ENCODE measurements around the gene TANGO6. TPM values are rescaled to one million over a fixed set of nuclear protein-coding genes. Genes with fewer than 3 reads are reported as not detected.
"Not testable (repeated sequence)": the region's sequence is repeated elsewhere in the genome, so short reads cannot be mapped to it uniquely, and the experiment has no call there.

Gene TANGO6
- total RNA-seq, 1 donor from 2014 or later, result 26.6 TPM

- no peak for DNase-seq (ENCODE audit: low spot score)
Observed at GRCh38 chr16:69116256-69116875, 273.0 kb downstream of the TANGO6 start.

- no peak for DNase-seq (ENCODE audit: low spot score)
Observed at GRCh38 chr16:69116906-69117305, 273.6 kb downstream of the TANGO6 start.

GRCh38 chr16:69118468-69118867 lies 275.1 kb downstream of the TANGO6 start:
- no peak for DNase-seq (ENCODE audit: low spot score)

- no peak for DNase-seq (ENCODE audit: low spot score)
Observed at GRCh38 chr16:69118994-69119393, 275.7 kb downstream of the TANGO6 start.

- no peak for DNase-seq (ENCODE audit: low spot score)
Observed at GRCh38 chr16:69119536-69119935, 276.2 kb downstream of the TANGO6 start.

GRCh38 chr16:69120096-69120664 lies 276.8 kb downstream of the TANGO6 start:
- no peak for DNase-seq (ENCODE audit: low spot score)

- DNase-seq (ENCODE audit: low spot score), result no peak
Observed at GRCh38 chr16:69123910-69124309, 280.6 kb downstream of the TANGO6 start.

- DNase-seq (ENCODE audit: low spot score), result not testable (repeated sequence)
Observed at GRCh38 chr16:69124406-69124805, 281.1 kb downstream of the TANGO6 start.

GRCh38 chr16:69124961-69125360 lies 281.6 kb downstream of the TANGO6 start:
- not testable (repeated sequence) for DNase-seq (ENCODE audit: low spot score)

- DNase-seq (ENCODE audit: low spot score), result no peak
Observed at GRCh38 chr16:69126221-69126620, 282.9 kb downstream of the TANGO6 start.

- not testable (repeated sequence) for DNase-seq (ENCODE audit: low spot score)
Observed at GRCh38 chr16:69126801-69127200, 283.5 kb downstream of the TANGO6 start.

- DNase-seq (ENCODE audit: low spot score), result no peak
Observed at GRCh38 chr16:69127966-69128510, 284.7 kb downstream of the TANGO6 start.

- DNase-seq (ENCODE audit: low spot score), result no peak
Observed at GRCh38 chr16:69130461-69130860, 287.1 kb downstream of the TANGO6 start.

- no peak for DNase-seq (ENCODE audit: low spot score)
Observed at GRCh38 chr16:69131167-69131838, 288.0 kb downstream of the TANGO6 start.

- DNase-seq (ENCODE audit: low spot score), result peak; percentile 88
Observed at GRCh38 chr16:69131839-69132423, 288.6 kb downstream of the TANGO6 start.

GRCh38 chr16:69132424-69133252 lies 289.3 kb downstream of the TANGO6 start, which contains the start of the genes CHTF8 and UTP4:
TSS of gene CHTF8 (minus strand) at chr16:69132588. CDS start at chr16:69121458, 11,130 bp downstream.
TSS of gene UTP4 (plus strand) at chr16:69132649. CDS start at chr16:69133460, 811 bp downstream.
- peak; percentile 89 for DNase-seq (ENCODE audit: low spot score)

GRCh38 chr16:69133373-69133954 lies 290.1 kb downstream of the TANGO6 start:
- DNase-seq (ENCODE audit: low spot score), result no peak

All from ureter (tissue), 1 donor.